Osteocyte (in vitro differentiated cells): ENCODE measurements around the gene CTDSPL2. TPM values are rescaled to one million over a fixed set of nuclear protein-coding genes. Genes with fewer than 3 reads are reported as not detected.
A peak's percentile ranks its signal among the peaks of the same experiment; 100 is the strongest.
"Not testable (repeated sequence)": the region's sequence is repeated elsewhere in the genome, so short reads cannot be mapped to it uniquely, and the experiment has no call there.

ENCODE experiments used
- DNase-seq: peaks from one replicate; pipeline ENCODE4 v3.0.0; 2021; ENCODE audit warnings: mixed read lengths; ENCODE audit not compliant: unreplicated experiment; ENCODE audit errors: extremely low spot score
- H3K27ac Mint-ChIP-seq: one replicate; pipeline ENCODE4 v1.8.0; 2021; ENCODE audit warnings: mild to moderate bottlenecking, mixed read lengths; ENCODE audit not compliant: unreplicated experiment
- H3K27me3 Mint-ChIP-seq: one replicate; pipeline ENCODE4 v1.8.0; 2021; ENCODE audit warnings: mixed read lengths; ENCODE audit not compliant: unreplicated experiment
- H3K36me3 Mint-ChIP-seq: one replicate; pipeline ENCODE4 v1.8.0; 2021; ENCODE audit warnings: mixed read lengths; ENCODE audit not compliant: unreplicated experiment
- H3K4me1 Mint-ChIP-seq: one replicate; pipeline ENCODE4 v1.8.0; 2021; ENCODE audit warnings: mixed read lengths; ENCODE audit not compliant: unreplicated experiment
- H3K4me3 Mint-ChIP-seq: one replicate; pipeline ENCODE4 v1.8.0; 2021; ENCODE audit warnings: mild to moderate bottlenecking, moderate library complexity, mixed read lengths; ENCODE audit not compliant: unreplicated experiment
- H3K9me3 Mint-ChIP-seq: one replicate; pipeline ENCODE4 v1.8.0; 2021; ENCODE audit warnings: mixed read lengths; ENCODE audit not compliant: unreplicated experiment
- CTCF ChIP-seq: fragments of 200-600 bp; sonication (generic); IDR thresholded peaks from 2 replicates; pipeline ENCODE4 v1.5.0; 2021; ENCODE audit warnings: antibody characterized with exemption, mild to moderate bottlenecking, moderate library complexity
- total RNA-seq: library from RNA; stranded (reverse); gene quantifications from 2 replicates; pipeline ENCODE4 v1.2.1, GENCODE V29; 2021

The CTDSPL2 gene
- total RNA-seq, 1 donor from 2014 or later: 53.3 TPM

GRCh38 chr15:44545913-44546802 is 118.7 kb downstream of the CTDSPL2 start:
- no peaks in the 10 kb centered on the region for H3K9me3 Mint-ChIP-seq
- peaks cover 40% of the 10 kb centered on the region for H3K4me1 Mint-ChIP-seq
- no peak overlapping the region for H3K4me3 Mint-ChIP-seq
- peak; percentile 49 for TF ChIP-seq CTCF
- H3K36me3 Mint-ChIP-seq: peaks cover 9% of the 10 kb centered on the region
- no peaks in the 10 kb centered on the region for H3K27me3 Mint-ChIP-seq
- H3K27ac Mint-ChIP-seq: peak overlapping the region; percentile 63
- DNase-seq: no peak

- H3K36me3 Mint-ChIP-seq, H3K9me3 Mint-ChIP-seq, H3K27me3 Mint-ChIP-seq, H3K27ac Mint-ChIP-seq, H3K4me3 Mint-ChIP-seq, DNase-seq: not testable (repeated sequence)
- H3K4me1 Mint-ChIP-seq: peaks cover 15% of the 10 kb centered on the region
Measured at GRCh38 chr15:44549152-44549551, 121.7 kb downstream of the CTDSPL2 start.

GRCh38 chr15:44550256-44550655 is 122.8 kb downstream of the CTDSPL2 start:
- no peaks in the 10 kb centered on the region for H3K27me3 Mint-ChIP-seq
- peak; percentile 51 for TF ChIP-seq CTCF
- H3K9me3 Mint-ChIP-seq: no peaks in the 10 kb centered on the region
- H3K4me1 Mint-ChIP-seq: peaks cover 15% of the 10 kb centered on the region
- peaks cover 16% of the 10 kb centered on the region for H3K36me3 Mint-ChIP-seq
- H3K27ac Mint-ChIP-seq: no peak overlapping the region
- DNase-seq: no peak
- H3K4me3 Mint-ChIP-seq: no peak overlapping the region

GRCh38 chr15:44550734-44551133 is 123.3 kb downstream of the CTDSPL2 start:
- Mint-ChIP-seq H3K4me1 (peaks cover 13% of the 10 kb centered on the region), H3K9me3 (no peaks in the 10 kb centered on the region), H3K27me3 (no peaks in the 10 kb centered on the region), H3K27ac (no peak overlapping the region), H3K4me3 (no peak overlapping the region), H3K36me3 (peaks cover 20% of the 10 kb centered on the region)
- no peak for TF ChIP-seq CTCF
- DNase-seq: no peak

- no peak for DNase-seq
- H3K4me1 Mint-ChIP-seq: no peaks in the 10 kb centered on the region
Measured at GRCh38 chr15:44554934-44555723, 127.7 kb downstream of the CTDSPL2 start.

GRCh38 chr15:44560926-44561325 is 133.5 kb downstream of the CTDSPL2 start:
- peaks cover 55% of the 10 kb centered on the region for H3K36me3 Mint-ChIP-seq
- H3K27me3 Mint-ChIP-seq, H3K4me1 Mint-ChIP-seq, H3K4me3 Mint-ChIP-seq, H3K9me3 Mint-ChIP-seq, DNase-seq: not testable (repeated sequence)
- peak overlapping the region; percentile 23 for H3K27ac Mint-ChIP-seq

More at GRCh38 chr15:44554934-44555723, 127.7 kb downstream of the CTDSPL2 start:
- Mint-ChIP-seq H3K4me3 (no peak overlapping the region), H3K27ac (no peak overlapping the region), H3K27me3 (no peaks in the 10 kb centered on the region), H3K9me3 (no peaks in the 10 kb centered on the region), H3K36me3 (peaks cover 38% of the 10 kb centered on the region)
- TF ChIP-seq CTCF: no peak
